OCI-LY3 (cell line): ENCODE data around the gene DNM3.

Experiments
- H2AFZ ChIP-seq: fragments of 200-600, 300-600 bp; shearing (Covaris generic); 2 replicates; pipeline ENCODE4 v1.6.0; 2014; ENCODE audit warnings: antibody characterized with exemption, low read depth, low read length
- H3K27ac ChIP-seq: fragments of 200-600, 300-600 bp; sonication (generic); 2 replicates; pipeline ENCODE4 v1.5.1; 2014; ENCODE audit warnings: mild to moderate bottlenecking, low read length, moderate library complexity, mixed read lengths
- H3K27me3 ChIP-seq: fragments of 200-600, 300-600 bp; sonication (generic); 2 replicates; pipeline ENCODE4 v1.6.1; 2014; ENCODE audit warnings: low read depth, low read length, mixed read lengths
- H3K36me3 ChIP-seq: fragments of 200-600, 300-600 bp; sonication (generic); replicated peaks from 2 replicates; pipeline ENCODE3; 2014; ENCODE audit warnings: low read depth, low read length, mixed read lengths
- H3K4me1 ChIP-seq: fragments of 300-600, 200-600 bp; sonication (generic); 2 replicates; pipeline ENCODE4 v1.6.1; 2014; ENCODE audit warnings: low read length, mixed read lengths
- H3K4me2 ChIP-seq: fragments of 200-600, 300-600 bp; sonication (generic); 2 replicates; pipeline ENCODE4 v1.6.1; 2014; ENCODE audit warnings: low read length, mixed read lengths
- H3K4me3 ChIP-seq: fragments of 300-600, 200-600 bp; sonication (generic); 2 replicates; pipeline ENCODE4 v1.5.1; 2014; ENCODE audit warnings: antibody characterized with exemption, mild to moderate bottlenecking, low read length, moderate library complexity
- H3K79me2 ChIP-seq: fragments of 300-600, 200-600 bp; shearing (Covaris generic); 2 replicates; pipeline ENCODE4 v1.6.1; 2014; ENCODE audit warnings: mild to moderate bottlenecking, low read length, mixed read lengths
- H3K9ac ChIP-seq: fragments of 300-600, 200-600 bp; shearing (Covaris generic); 2 replicates; pipeline ENCODE4 v1.6.0; 2014; ENCODE audit warnings: mild to moderate bottlenecking, low read length, moderate library complexity
- H3K9me3 ChIP-seq: fragments of 200-600, 300-600 bp; shearing (Covaris generic); 2 replicates; pipeline ENCODE4 v1.6.1; 2014; ENCODE audit warnings: low read length, mixed read lengths; ENCODE audit not compliant: insufficient read depth
- H4K20me1 ChIP-seq: fragments of 200-600, 300-600 bp; sonication (generic); 2 replicates; pipeline ENCODE4 v1.6.1; 2016; ENCODE audit warnings: low read length, mixed read lengths; ENCODE audit not compliant: insufficient read depth
- CTCF ChIP-seq: fragments of 200-600, 300-600 bp; sonication (generic); IDR thresholded peaks from 2 replicates; pipeline ENCODE4 v1.5.1; 2014; ENCODE audit warnings: antibody characterized with exemption, low read length, low read depth
- EZH2phosphoT487 ChIP-seq: fragments of 200-600 bp; shearing (Covaris generic); IDR thresholded peaks from 2 replicates; pipeline ENCODE4 v1.6.1; 2018; ENCODE audit warnings: antibody characterized with exemption, mixed run types, low read depth

DNM3 gene

GRCh38 chr1:172452536-172453152, 611.3 kb downstream of the DNM3 start:
- Histone ChIP-seq H3K9ac (no peak overlapping the region), H3K9me3 (no peaks in the 10 kb centered on the region), H3K36me3 (no peaks in the 10 kb centered on the region), H3K4me3 (no peak overlapping the region), H3K79me2 (no peaks in the 10 kb centered on the region), H2AFZ (no peak overlapping the region), H3K27me3 (no peaks in the 10 kb centered on the region), H3K27ac (no peak overlapping the region), H3K4me2 (no peak overlapping the region), H4K20me1 (no peaks in the 10 kb centered on the region), H3K4me1 (peaks cover 27% of the 10 kb centered on the region)
- TF ChIP-seq CTCF (no peak), EZH2phosphoT487 (no peak)

- Histone ChIP-seq H3K4me2 (no peak overlapping the region), H3K36me3 (no peaks in the 10 kb centered on the region), H4K20me1 (no peaks in the 10 kb centered on the region), H3K27me3 (no peaks in the 10 kb centered on the region), H3K9ac (no peak overlapping the region), H3K9me3 (no peaks in the 10 kb centered on the region), H3K4me1 (peaks cover 27% of the 10 kb centered on the region), H3K4me3 (no peak overlapping the region), H2AFZ (no peak overlapping the region), H3K79me2 (no peaks in the 10 kb centered on the region), H3K27ac (no peak overlapping the region)
- TF ChIP-seq CTCF, result no peak
- no peak for TF ChIP-seq EZH2phosphoT487
Observed at GRCh38 chr1:172453153-172453545, 611.9 kb downstream of the DNM3 start.

GRCh38 chr1:172453607-172454006, 612.3 kb downstream of the DNM3 start:
- no peak overlapping the region for H3K4me3 ChIP-seq
- no peaks in the 10 kb centered on the region for H3K9me3 ChIP-seq
- H4K20me1 ChIP-seq, result no peaks in the 10 kb centered on the region
- no peak overlapping the region for H3K27ac ChIP-seq
- H3K4me1 ChIP-seq, result peaks cover 26% of the 10 kb centered on the region
- no peaks in the 10 kb centered on the region for H3K27me3 ChIP-seq
- H3K79me2 ChIP-seq, result no peaks in the 10 kb centered on the region
- no peak overlapping the region for H3K4me2 ChIP-seq
- H2AFZ ChIP-seq, result no peak overlapping the region
- no peak overlapping the region for H3K9ac ChIP-seq
- no peaks in the 10 kb centered on the region for H3K36me3 ChIP-seq
- no peak for TF ChIP-seq CTCF
- no peak for TF ChIP-seq EZH2phosphoT487

- no peaks in the 10 kb centered on the region for H3K9me3 ChIP-seq
- no peaks in the 10 kb centered on the region for H4K20me1 ChIP-seq
- no peak overlapping the region for H3K9ac ChIP-seq
- H3K27me3 ChIP-seq, result peaks cover 7% of the 10 kb centered on the region; the same call in 1 of the 2 replicates
- H3K36me3 ChIP-seq, result no peaks in the 10 kb centered on the region
- H3K27ac ChIP-seq, result no peak overlapping the region
- no peak overlapping the region for H2AFZ ChIP-seq
- no peaks in the 10 kb centered on the region for H3K79me2 ChIP-seq
- H3K4me3 ChIP-seq, result no peak overlapping the region
- H3K4me1 ChIP-seq, result peaks cover 8% of the 10 kb centered on the region
- TF ChIP-seq EZH2phosphoT487 (no peak), CTCF (no peak)
- no peak overlapping the region for H3K4me2 ChIP-seq
Observed at GRCh38 chr1:172455451-172455850, 614.2 kb downstream of the DNM3 start.
